ENCODE data around the gene GASK1A. TPM values are rescaled to one million over a fixed set of nuclear protein-coding genes. Genes with fewer than 3 reads are reported as not detected.

The GASK1A gene
- total and polyA plus RNA-seq, 2 of the 8 experiments (the other 6 are each of a cell fraction or from before 2014, with no cell fraction given): 4.7 to 7.9 TPM

GRCh38 chr3:43000387-43000786 is 21.3 kb downstream of the GASK1A start (continued):
- TF ChIP-seq CHD7 (IDR thresholded peaks at IDR 0.05; ENCODE audit: insufficient replicate concordance, low read length) (no peak), CREB1 (IDR thresholded peaks at IDR 0.05) (no peak), HDAC2 (IDR thresholded peaks at IDR 0.05; ENCODE audit: borderline replicate concordance in 1 of 2, low read depth in 2 of 2, low read length in 2 of 2) (no peak), SIN3A (conservative IDR thresholded peaks at IDR 0.05 in 1 of 2, IDR thresholded peaks at IDR 0.05 in 1 of 2; ENCODE audit: low read depth in 1 of 2, low read length in 2 of 2) (no peak), MAFK (IDR thresholded peaks at IDR 0.05; ENCODE audit: low read depth, low read length) (no peak), KDM4A (IDR thresholded peaks at IDR 0.05; ENCODE audit: low read depth, low read length, severe bottlenecking) (no peak), SRF (IDR thresholded peaks at IDR 0.05; ENCODE audit: low read depth, low read length) (no peak), CBX5 (IDR thresholded peaks at IDR 0.05; ENCODE audit: low read depth, low read length) (no peak), TEAD4 (IDR thresholded peaks at IDR 0.05; ENCODE audit: low read depth, low read length) (no peak), EGR1 (IDR thresholded peaks at IDR 0.05; ENCODE audit: borderline replicate concordance, low read depth, low read length) (no peak), POLR2AphosphoS5 (IDR thresholded peaks at IDR 0.05; ENCODE audit: low read depth, low read length) (no peak), SUZ12 (IDR thresholded peaks at IDR 0.05; ENCODE audit: low read length) (no peak)
